Heart left ventricle (tissue), 13 donors: ENCODE measurements around the gene GRP.

Source experiments
- POLR2A ChIP-seq, 2 donors: fragments of 450-650 bp; IDR thresholded peaks; one replicate each; pipeline ENCODE4 v1.6.1; 2017; ENCODE audit warnings: antibody characterized with exemption in 2 of 2, mild to moderate bottlenecking in 2 of 2, moderate library complexity in 2 of 2
- TF ChIP-seq, protein P1 (sequence below), 12 donors: fragments of 200-600 bp; sonication (generic) in 4 of 12; IDR thresholded peaks; one replicate each; pipeline versions ENCODE4 v1.5.0 to v1.8.0; 2018 to 2022; ENCODE audit warnings: antibody characterized with exemption in 12 of 12, mild to moderate bottlenecking in 5 of 12
- donor health status: ischemic (EF 13 %, LVEDD 7.1; RV severe dilation, severe dysfunction).
- donor health status: DM: no; HTN: yes; CAD: no.
- donor health status: DM: no; HTN: no; CAD: no.
- donor health status: ischemic (EF 25% LVEDD 6.9; RV normal size, moderate dysfunction).
- donor health status: ischemic (EF 25% LVEDD 5.7; RV mildly dilated, moderate dysfunction).
- donor health status: ischemic (EF 35%, LVEDD 5.7; RV mildly dilated, moderate dysfunction).
- donor health status: nonischemic (EF 11% LVEDD 7.7; RV severe dilation, severe dysfunction).
- donor health status: DM: yes; HTN: yes; CAD: no.
- donor health status: PGD.
- donor health status: ischemic (EF 29% LVEDD 5.4; RV normal size, mild dysfunction).
- donor health status: nonischemic (EF 23%, LVEDD 6.1; RV moderate dilation, normal function).

DNA sequence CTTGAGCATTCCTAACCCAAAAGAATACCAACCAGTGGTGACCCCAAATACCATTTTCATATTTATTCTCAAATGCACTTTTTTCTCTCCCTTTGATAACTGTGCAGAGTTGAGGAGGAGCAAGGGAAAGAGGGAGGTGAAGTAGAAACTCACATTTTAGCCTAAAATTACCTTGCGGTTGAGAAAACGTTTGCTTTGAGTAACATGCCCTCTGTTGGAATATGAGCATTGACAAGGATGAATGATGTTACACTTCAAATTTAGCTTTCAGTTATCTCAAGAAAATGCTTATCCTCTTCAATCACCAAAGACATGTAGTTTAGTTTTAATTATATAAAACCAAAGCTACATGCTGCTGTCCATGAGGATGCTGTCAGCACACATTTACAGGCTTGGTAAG is 2.4 kb downstream of the GRP start:
- TF ChIP-seq, protein P1, sequence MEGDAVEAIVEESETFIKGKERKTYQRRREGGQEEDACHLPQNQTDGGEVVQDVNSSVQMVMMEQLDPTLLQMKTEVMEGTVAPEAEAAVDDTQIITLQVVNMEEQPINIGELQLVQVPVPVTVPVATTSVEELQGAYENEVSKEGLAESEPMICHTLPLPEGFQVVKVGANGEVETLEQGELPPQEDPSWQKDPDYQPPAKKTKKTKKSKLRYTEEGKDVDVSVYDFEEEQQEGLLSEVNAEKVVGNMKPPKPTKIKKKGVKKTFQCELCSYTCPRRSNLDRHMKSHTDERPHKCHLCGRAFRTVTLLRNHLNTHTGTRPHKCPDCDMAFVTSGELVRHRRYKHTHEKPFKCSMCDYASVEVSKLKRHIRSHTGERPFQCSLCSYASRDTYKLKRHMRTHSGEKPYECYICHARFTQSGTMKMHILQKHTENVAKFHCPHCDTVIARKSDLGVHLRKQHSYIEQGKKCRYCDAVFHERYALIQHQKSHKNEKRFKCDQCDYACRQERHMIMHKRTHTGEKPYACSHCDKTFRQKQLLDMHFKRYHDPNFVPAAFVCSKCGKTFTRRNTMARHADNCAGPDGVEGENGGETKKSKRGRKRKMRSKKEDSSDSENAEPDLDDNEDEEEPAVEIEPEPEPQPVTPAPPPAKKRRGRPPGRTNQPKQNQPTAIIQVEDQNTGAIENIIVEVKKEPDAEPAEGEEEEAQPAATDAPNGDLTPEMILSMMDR (IDR thresholded peaks at IDR 0.05) = no peak
- TF ChIP-seq POLR2A (IDR thresholded peaks at IDR 0.05) = no peak
